Tibial nerve (tissue), 4 donors: ENCODE data around the gene PRCD. TPM values are rescaled to one million over a fixed set of nuclear protein-coding genes. Genes with fewer than 3 reads are reported as not detected.
A peak's percentile ranks its signal among the peaks of the same experiment; 100 is the strongest.

Experiments used
- DNase-seq, 2 donors: peaks; one replicate each; pipeline ENCODE4 v3.0.0-alpha.2; 2019; ENCODE audit warnings: low spot score in 2 of 2
- H3K27ac ChIP-seq, 4 donors: fragments of 200-600 bp; sonication (generic) in 3 of 4; one replicate each; pipeline ENCODE4 v1.5.1; 2017 to 2019; ENCODE audit warnings: mild to moderate bottlenecking in 1 of 4
- H3K27me3 ChIP-seq, 2 donors: fragments of 200-600 bp; sonication (generic) in 1 of 2; one replicate each; pipeline versions ENCODE4 v1.5.1 to v1.6.0; 2017 to 2019
- H3K36me3 ChIP-seq, 3 donors: fragments of 200-600 bp; sonication (generic); one replicate each; pipeline ENCODE4 v1.5.1; 2018 to 2019
- H3K4me1 ChIP-seq, 4 donors: fragments of 200-600 bp; sonication (generic) in 3 of 4; one replicate each; pipeline ENCODE4 v1.5.1; 2017 to 2019
- H3K4me3 ChIP-seq, 4 donors: fragments of 200-600 bp; sonication (generic) in 3 of 4; one replicate each; pipeline ENCODE4 v1.5.1; 2017 to 2019; ENCODE audit warnings: mild to moderate bottlenecking in 1 of 4, moderate library complexity in 1 of 4
- H3K9me3 ChIP-seq, 4 donors: fragments of 200-600 bp; sonication (generic) in 3 of 4; one replicate each; pipeline ENCODE4 v1.5.1; 2017 to 2019
- EP300 ChIP-seq, 2 donors: sonication (generic); formaldehyde crosslinking; IDR thresholded peaks; one replicate each; pipeline ENCODE4 v1.6.1; 2017; ENCODE audit warnings: antibody characterized with exemption in 2 of 2, mild to moderate bottlenecking in 1 of 2
- POLR2A ChIP-seq, 2 donors: fragments of 450-650 bp; IDR thresholded peaks; one replicate each; pipeline ENCODE4 v1.6.1; 2017; ENCODE audit warnings: antibody characterized with exemption in 2 of 2, mild to moderate bottlenecking in 2 of 2, moderate library complexity in 2 of 2
- WGBS, 2 donors: methylation state at CpG; one replicate each; pipeline ENCODE4 v1.1.5; 2018; 5-methylcytosine and 5-hydroxymethylcytosine counted together
- total RNA-seq, 4 donors: library from RNA; depleted of rRNA; stranded (reverse); fragments of >200 nt; gene quantifications; one replicate each; pipeline ENCODE4 v1.1.0, GENCODE V29; 2016
- TF ChIP-seq, protein P1 (sequence below), 5 experiments: fragments of 200-600 bp in 3 of 5; fragments of 450-650 bp in 2 of 5; sonication (generic) in 3 of 5; IDR thresholded peaks; one replicate each; pipeline ENCODE4 v1.5.1; 2016 to 2019; ENCODE audit warnings: antibody characterized with exemption in 5 of 5, mild to moderate bottlenecking in 3 of 5, moderate library complexity in 2 of 5

PRCD gene
- total RNA-seq, 4 donors from 2014 or later, result 6.6 to 23.5 (median 14.1) TPM

DNA sequence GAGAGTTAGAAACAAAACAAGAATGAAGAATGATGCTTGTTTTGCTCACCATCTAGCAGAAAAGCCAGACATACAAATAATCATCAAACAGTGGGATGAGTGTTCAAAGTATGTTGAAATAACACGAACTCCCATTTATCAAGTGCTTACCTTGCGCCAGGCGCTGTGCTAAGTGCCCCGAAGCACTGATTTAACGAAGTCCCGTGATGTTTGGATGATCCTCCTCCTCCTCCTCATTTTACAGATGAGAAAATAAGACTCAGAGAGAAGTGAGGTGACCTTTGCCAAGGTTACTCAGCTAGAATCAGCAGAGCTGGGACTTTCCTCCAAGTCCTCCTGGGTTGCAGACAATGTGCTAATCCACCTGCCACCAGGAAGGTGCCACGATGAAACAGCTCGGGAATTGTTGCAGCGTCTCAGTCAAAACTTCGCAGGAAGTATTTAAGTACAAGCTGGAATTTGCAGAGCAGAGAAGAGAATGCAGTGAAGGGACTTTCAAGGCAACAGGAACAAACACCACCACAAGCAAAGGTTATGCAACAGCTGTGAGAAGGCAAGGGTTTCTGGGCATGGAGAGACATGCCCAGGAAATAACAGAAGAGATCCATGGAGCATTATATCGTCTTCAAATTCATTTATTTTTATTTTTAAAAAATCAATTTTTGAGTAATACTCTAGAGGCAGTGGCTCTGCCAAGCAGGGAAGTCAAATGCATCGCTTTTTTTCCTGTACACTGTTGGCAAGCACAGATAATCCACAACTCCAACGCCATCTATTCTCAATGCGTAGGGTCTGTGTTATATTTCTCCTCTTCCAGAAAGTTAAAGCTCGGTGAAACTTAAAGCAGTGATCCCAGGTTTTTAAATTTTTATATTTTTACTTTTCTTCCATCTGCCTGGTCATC lies 11.1 kb downstream of the PRCD start:
- Histone ChIP-seq H3K27me3 (no peaks in the 10 kb centered on the region), H3K9me3 (no peaks in the 10 kb centered on the region), H3K27ac (peak overlapping the region in 2 of 4 donors; percentile 22 to 39), H3K4me3 (no peak overlapping the region), H3K36me3 (no peaks in the 10 kb centered on the region), H3K4me1 (peaks cover 0 to 48% (median 17%) of the 10 kb centered on the region in 4 donors)
- WGBS, 2 donors, result 70 to 71% methylated on average over 15 of the region's 15 CpGs
- no peak for DNase-seq
- TF ChIP-seq, protein P1, sequence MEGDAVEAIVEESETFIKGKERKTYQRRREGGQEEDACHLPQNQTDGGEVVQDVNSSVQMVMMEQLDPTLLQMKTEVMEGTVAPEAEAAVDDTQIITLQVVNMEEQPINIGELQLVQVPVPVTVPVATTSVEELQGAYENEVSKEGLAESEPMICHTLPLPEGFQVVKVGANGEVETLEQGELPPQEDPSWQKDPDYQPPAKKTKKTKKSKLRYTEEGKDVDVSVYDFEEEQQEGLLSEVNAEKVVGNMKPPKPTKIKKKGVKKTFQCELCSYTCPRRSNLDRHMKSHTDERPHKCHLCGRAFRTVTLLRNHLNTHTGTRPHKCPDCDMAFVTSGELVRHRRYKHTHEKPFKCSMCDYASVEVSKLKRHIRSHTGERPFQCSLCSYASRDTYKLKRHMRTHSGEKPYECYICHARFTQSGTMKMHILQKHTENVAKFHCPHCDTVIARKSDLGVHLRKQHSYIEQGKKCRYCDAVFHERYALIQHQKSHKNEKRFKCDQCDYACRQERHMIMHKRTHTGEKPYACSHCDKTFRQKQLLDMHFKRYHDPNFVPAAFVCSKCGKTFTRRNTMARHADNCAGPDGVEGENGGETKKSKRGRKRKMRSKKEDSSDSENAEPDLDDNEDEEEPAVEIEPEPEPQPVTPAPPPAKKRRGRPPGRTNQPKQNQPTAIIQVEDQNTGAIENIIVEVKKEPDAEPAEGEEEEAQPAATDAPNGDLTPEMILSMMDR (IDR thresholded peaks at IDR 0.05), result no peak
- TF ChIP-seq EP300 (IDR thresholded peaks at IDR 0.05) (peak in 1 of 2 donors; percentile 42), POLR2A (IDR thresholded peaks at IDR 0.05) (no peak)

DNA sequence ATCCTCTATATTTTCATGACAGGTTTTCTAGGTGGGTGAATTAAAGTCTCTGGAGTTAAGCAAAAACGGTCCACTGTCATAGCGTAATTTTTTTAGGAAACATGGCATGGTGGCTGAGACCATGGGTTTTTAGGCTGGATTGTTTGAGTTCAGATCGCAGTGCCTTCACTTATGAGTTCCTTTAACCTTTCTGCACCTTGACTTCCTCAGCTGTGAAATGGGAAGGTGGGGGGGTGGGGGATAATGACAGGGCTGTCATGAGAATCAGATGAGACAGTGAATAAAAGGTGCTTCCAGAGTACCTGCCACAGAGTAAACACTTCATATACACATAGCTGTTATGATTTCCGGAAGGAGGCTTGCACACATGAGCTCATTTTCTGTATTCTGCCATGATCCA lies 11.8 kb downstream of the PRCD start:
- DNase-seq, result no peak
- 83 to 95% methylated on average over 4 of the region's 4 CpGs for WGBS, 2 donors
- H3K27me3 ChIP-seq, result no peaks in the 10 kb centered on the region
- H3K9me3 ChIP-seq, result no peaks in the 10 kb centered on the region
- TF ChIP-seq, protein P1 (IDR thresholded peaks at IDR 0.05), result no peak
- TF ChIP-seq EP300 (IDR thresholded peaks at IDR 0.05), result no peak
- no peak for TF ChIP-seq POLR2A (IDR thresholded peaks at IDR 0.05)
- peaks cover 0 to 45% (median 13%) of the 10 kb centered on the region in 4 donors for H3K4me1 ChIP-seq
- no peaks in the 10 kb centered on the region for H3K36me3 ChIP-seq
- peak overlapping the region in 1 of 4 donors; percentile 39 for H3K27ac ChIP-seq
- no peak overlapping the region for H3K4me3 ChIP-seq

DNA sequence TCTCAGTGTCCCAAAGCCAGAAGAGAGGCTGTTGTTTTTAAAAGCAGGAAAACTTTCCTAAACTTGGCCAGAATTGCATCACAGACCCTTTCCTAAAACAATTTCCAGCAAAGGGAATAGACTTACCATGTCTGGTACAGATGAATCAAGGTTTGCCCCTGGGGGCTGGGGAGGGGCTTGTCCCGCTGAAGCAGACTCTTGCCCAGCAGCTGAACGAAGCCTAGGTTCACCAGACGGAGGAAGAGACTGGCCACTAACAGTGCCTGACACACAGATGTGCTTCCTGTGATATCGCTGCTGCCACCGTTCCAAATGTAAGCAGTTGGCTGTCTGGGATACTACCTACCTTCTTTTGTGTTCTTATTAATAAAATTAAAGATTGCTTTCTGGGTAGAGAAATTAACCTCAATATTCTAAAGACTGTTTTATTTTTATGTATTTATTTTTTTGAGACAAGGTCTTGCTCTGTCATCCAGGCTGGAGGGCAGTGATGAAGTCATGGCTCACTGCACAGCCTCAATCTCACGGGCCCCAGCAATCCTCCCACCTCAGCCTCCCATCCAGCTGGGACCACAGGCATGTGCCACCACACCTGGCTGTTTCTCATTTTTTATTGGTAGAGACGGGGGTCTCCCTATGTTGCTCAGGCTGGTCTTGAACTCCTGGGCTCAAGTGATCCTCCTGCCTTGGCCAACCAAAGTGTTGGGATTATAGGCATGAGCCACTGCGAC lies 13.5 kb downstream of the PRCD start:
- no peaks in the 10 kb centered on the region for H3K27me3 ChIP-seq
- H3K27ac ChIP-seq, result peak overlapping the region in 2 of 4 donors; percentile 68 to 73
- WGBS, 2 donors, result 78 to 83% methylated on average over 8 of the region's 8 CpGs
- no peaks in the 10 kb centered on the region for H3K9me3 ChIP-seq
- no peak for DNase-seq
- H3K36me3 ChIP-seq, result no peaks in the 10 kb centered on the region
- no peak overlapping the region for H3K4me3 ChIP-seq
- no peak for TF ChIP-seq POLR2A (IDR thresholded peaks at IDR 0.05)
- peaks cover 0 to 47% (median 8%) of the 10 kb centered on the region in 4 donors for H3K4me1 ChIP-seq

DNA sequence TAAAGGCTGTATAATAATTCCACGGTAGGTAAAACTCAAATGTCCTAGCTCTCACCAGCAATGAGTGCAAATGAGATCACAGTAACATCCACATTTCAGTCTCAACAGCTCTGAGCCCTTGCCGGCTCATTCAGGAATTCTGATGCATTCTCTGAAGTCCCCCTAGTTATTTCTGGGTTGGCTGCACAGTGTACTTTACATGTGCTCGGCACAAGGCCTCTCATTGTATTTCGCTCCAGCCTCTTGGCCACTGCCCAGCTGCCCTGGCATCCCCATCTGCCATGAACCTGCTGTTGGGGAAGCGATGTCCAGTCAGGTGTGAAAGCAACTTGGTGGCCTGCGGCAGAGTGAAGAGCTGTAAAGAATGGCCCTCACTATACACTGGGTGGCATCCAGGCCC lies 14.3 kb downstream of the PRCD start:
- H3K27me3 ChIP-seq, result no peaks in the 10 kb centered on the region
- TF ChIP-seq, protein P1 (IDR thresholded peaks at IDR 0.05), result no peak
- TF ChIP-seq EP300 (IDR thresholded peaks at IDR 0.05) (peak in 1 of 2 donors; percentile 51), POLR2A (IDR thresholded peaks at IDR 0.05) (no peak)
- no peaks in the 10 kb centered on the region for H3K9me3 ChIP-seq
- no peak for DNase-seq
- H3K4me3 ChIP-seq, result no peak overlapping the region
- H3K27ac ChIP-seq, result peak overlapping the region in 2 of 4 donors; percentile 68 to 73
- 43 to 46% methylated on average over 6 of the region's 6 CpGs for WGBS, 2 donors
- no peaks in the 10 kb centered on the region for H3K36me3 ChIP-seq
- H3K4me1 ChIP-seq, result peaks cover 0 to 55% (median 13%) of the 10 kb centered on the region in 4 donors

DNA sequence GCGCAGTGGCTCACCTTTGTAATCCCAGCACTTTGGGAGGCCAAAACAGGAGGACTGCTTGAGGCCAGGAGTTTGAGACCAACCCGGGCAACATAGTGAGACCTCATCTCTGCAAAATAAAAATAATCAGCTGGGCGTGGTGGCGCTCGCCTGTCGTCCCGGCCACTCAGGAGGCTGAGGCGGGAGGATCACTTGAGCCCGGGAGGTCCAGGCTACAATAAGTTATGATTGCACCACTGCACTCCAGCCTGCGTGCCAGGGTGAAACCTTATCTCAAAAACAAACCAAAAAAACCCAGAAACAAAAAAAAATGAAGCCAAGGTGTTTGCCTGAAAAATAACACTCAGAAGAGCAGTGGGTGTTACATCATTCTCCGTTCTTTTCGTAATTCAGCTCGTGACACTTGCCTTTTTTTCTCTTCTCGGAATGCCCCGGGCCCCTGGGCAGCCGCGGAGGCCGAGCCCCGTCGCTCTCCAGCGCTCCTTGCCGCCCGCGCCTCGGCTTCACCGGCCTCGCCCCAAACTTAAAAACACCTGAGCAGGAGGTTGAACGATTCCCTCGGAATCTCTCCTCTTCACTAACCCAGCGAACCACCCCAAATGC lies 17.0 kb downstream of the PRCD start:
- TF ChIP-seq, protein P1 (IDR thresholded peaks at IDR 0.05), result no peak
- TF ChIP-seq POLR2A (IDR thresholded peaks at IDR 0.05) (no peak), EP300 (IDR thresholded peaks at IDR 0.05) (no peak)
- H3K9me3 ChIP-seq, result no peaks in the 10 kb centered on the region
- peak overlapping the region; percentile 77 to 95 (median 84) for H3K27ac ChIP-seq
- no peak for DNase-seq
- 49 to 50% methylated on average over 30 of the region's 30 CpGs for WGBS, 2 donors
- H3K36me3 ChIP-seq, result peaks cover 0 to 6% (median 0%) of the 10 kb centered on the region in 3 donors
- H3K27me3 ChIP-seq, result no peaks in the 10 kb centered on the region
- H3K4me1 ChIP-seq, result peaks cover 0 to 69% (median 34%) of the 10 kb centered on the region in 4 donors
- peak overlapping the region; percentile 52 to 85 (median 74) for H3K4me3 ChIP-seq
